ENCODE data around the gene CTNND1. TPM values are rescaled to one million over a fixed set of nuclear protein-coding genes. Genes with fewer than 3 reads are reported as not detected.

Gene CTNND1
- total and polyA plus RNA-seq, 9 of the 15 experiments (the other 6 are each of a cell fraction or from before 2014, with no cell fraction given) = 11.1 to 74.0 (median 43.3) TPM

- TF ChIP-seq, protein P1, sequence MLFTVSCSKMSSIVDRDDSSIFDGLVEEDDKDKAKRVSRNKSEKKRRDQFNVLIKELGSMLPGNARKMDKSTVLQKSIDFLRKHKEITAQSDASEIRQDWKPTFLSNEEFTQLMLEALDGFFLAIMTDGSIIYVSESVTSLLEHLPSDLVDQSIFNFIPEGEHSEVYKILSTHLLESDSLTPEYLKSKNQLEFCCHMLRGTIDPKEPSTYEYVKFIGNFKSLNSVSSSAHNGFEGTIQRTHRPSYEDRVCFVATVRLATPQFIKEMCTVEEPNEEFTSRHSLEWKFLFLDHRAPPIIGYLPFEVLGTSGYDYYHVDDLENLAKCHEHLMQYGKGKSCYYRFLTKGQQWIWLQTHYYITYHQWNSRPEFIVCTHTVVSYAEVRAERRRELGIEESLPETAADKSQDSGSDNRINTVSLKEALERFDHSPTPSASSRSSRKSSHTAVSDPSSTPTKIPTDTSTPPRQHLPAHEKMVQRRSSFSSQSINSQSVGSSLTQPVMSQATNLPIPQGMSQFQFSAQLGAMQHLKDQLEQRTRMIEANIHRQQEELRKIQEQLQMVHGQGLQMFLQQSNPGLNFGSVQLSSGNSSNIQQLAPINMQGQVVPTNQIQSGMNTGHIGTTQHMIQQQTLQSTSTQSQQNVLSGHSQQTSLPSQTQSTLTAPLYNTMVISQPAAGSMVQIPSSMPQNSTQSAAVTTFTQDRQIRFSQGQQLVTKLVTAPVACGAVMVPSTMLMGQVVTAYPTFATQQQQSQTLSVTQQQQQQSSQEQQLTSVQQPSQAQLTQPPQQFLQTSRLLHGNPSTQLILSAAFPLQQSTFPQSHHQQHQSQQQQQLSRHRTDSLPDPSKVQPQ (CRISPR knock-in tag; IDR thresholded peaks at IDR 0.05; ENCODE audit: borderline replicate concordance) = no peak
- TF ChIP-seq ZFP30 (CRISPR knock-in tag; IDR thresholded peaks at IDR 0.05; ENCODE audit: borderline replicate concordance) (no peak), PHB2 (IDR thresholded peaks at IDR 0.05; ENCODE audit: low read depth) (no peak), ZNF133 (CRISPR knock-in tag; IDR thresholded peaks at IDR 0.05) (no peak), ZNF77 (CRISPR knock-in tag; IDR thresholded peaks at IDR 0.05) (no peak), KLF1 (tag; IDR thresholded peaks at IDR 0.05) (no peak), NFYB (IDR thresholded peaks at IDR 0.05; ENCODE audit: extremely low read depth, insufficient read length) (no peak), RBFOX2 (IDR thresholded peaks at IDR 0.05; ENCODE audit: low read depth, low read length) (peak; percentile 56), MAFF (IDR thresholded peaks at IDR 0.05; ENCODE audit: low read length) (no peak)
- TF ChIP-seq, protein P2, sequence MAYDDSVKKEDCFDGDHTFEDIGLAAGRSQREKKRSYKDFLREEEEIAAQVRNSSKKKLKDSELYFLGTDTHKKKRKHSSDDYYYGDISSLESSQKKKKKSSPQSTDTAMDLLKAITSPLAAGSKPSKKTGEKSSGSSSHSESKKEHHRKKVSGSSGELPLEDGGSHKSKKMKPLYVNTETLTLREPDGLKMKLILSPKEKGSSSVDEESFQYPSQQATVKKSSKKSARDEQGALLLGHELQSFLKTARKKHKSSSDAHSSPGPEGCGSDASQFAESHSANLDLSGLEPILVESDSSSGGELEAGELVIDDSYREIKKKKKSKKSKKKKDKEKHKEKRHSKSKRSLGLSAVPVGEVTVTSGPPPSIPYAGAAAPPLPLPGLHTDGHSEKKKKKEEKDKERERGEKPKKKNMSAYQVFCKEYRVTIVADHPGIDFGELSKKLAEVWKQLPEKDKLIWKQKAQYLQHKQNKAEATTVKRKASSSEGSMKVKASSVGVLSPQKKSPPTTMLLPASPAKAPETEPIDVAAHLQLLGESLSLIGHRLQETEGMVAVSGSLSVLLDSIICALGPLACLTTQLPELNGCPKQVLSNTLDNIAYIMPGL (CRISPR knock-in tag; IDR thresholded peaks at IDR 0.05) = no peak
These were observed 746 bp downstream of the CTNND1 start (continued) for GRCh38 chr11:57762235-57762861.

Data from K562 (cell line).